Suprapubic skin (tissue), 4 donors: ENCODE measurements around the gene UBAC1. TPM values are rescaled to one million over a fixed set of nuclear protein-coding genes. Genes with fewer than 3 reads are reported as not detected.

Experiments used
- DNase-seq, 2 donors: peaks; one replicate each; pipeline ENCODE4 v3.0.0-alpha.2; 2019; ENCODE audit warnings: low spot score in 2 of 2
- H3K27ac ChIP-seq: fragments of 200-600 bp; sonication (generic); one replicate; pipeline ENCODE4 v1.5.1; 2019
- H3K27me3 ChIP-seq: fragments of 200-600 bp; sonication (generic); one replicate; pipeline ENCODE4 v1.5.1; 2019
- H3K36me3 ChIP-seq: fragments of 200-600 bp; sonication (generic); one replicate; pipeline ENCODE4 v1.5.1; 2019
- H3K4me1 ChIP-seq: fragments of 200-600 bp; sonication (generic); one replicate; pipeline ENCODE4 v1.5.1; 2019
- H3K4me3 ChIP-seq: fragments of 200-600 bp; sonication (generic); one replicate; pipeline ENCODE4 v1.5.1; 2019; ENCODE audit warnings: mild to moderate bottlenecking
- H3K9me3 ChIP-seq: fragments of 200-600 bp; sonication (generic); one replicate; pipeline ENCODE4 v1.5.1; 2019
- EP300 ChIP-seq: sonication (generic); formaldehyde crosslinking; IDR thresholded peaks from one replicate; pipeline ENCODE4 v1.6.1; 2017; ENCODE audit warnings: antibody characterized with exemption
- POLR2A ChIP-seq, 2 donors: fragments of 450-650 bp; IDR thresholded peaks; one replicate each; pipeline ENCODE4 v1.6.1; 2017; ENCODE audit warnings: antibody characterized with exemption in 2 of 2, mild to moderate bottlenecking in 2 of 2, moderate library complexity in 2 of 2
- POLR2AphosphoS5 ChIP-seq, 3 donors: sonication (generic); formaldehyde crosslinking; IDR thresholded peaks; one replicate each; pipeline ENCODE4 v1.6.1; 2017; ENCODE audit warnings: antibody characterized with exemption in 3 of 3
- WGBS: methylation state at CpG from one replicate; pipeline ENCODE4 v1.1.5; 2018; 5-methylcytosine and 5-hydroxymethylcytosine counted together
- total RNA-seq, 4 donors: library from RNA; depleted of rRNA; stranded (reverse); fragments of >200 nt; gene quantifications; one replicate each; pipeline ENCODE4 v1.1.0, GENCODE V29; 2016
- TF ChIP-seq, protein P1 (sequence below), 2 donors: fragments of 200-600 bp in 1 of 2; fragments of 450-650 bp in 1 of 2; sonication (generic) in 1 of 2; IDR thresholded peaks; one replicate each; pipeline ENCODE4 v1.5.1; 2016 to 2019; ENCODE audit warnings: antibody characterized with exemption in 2 of 2, mild to moderate bottlenecking in 1 of 2, moderate library complexity in 1 of 2

UBAC1 gene
- total RNA-seq, 4 donors from 2014 or later = 68.2 to 94.5 (median 83.8) TPM

GRCh38 chr9:135931349-135931820 is 29.8 kb downstream of the UBAC1 start:
- 84% methylated on average over 21 of the region's 31 CpGs for WGBS
- Histone ChIP-seq H3K4me1 (peaks cover 22% of the 10 kb centered on the region), H3K9me3 (no peaks in the 10 kb centered on the region), H3K27ac (no peak overlapping the region), H3K27me3 (no peaks in the 10 kb centered on the region), H3K36me3 (peaks cover 61% of the 10 kb centered on the region), H3K4me3 (no peak overlapping the region)
- DNase-seq = peak in 1 of 2 donors; percentile 76
- TF ChIP-seq, protein P1, sequence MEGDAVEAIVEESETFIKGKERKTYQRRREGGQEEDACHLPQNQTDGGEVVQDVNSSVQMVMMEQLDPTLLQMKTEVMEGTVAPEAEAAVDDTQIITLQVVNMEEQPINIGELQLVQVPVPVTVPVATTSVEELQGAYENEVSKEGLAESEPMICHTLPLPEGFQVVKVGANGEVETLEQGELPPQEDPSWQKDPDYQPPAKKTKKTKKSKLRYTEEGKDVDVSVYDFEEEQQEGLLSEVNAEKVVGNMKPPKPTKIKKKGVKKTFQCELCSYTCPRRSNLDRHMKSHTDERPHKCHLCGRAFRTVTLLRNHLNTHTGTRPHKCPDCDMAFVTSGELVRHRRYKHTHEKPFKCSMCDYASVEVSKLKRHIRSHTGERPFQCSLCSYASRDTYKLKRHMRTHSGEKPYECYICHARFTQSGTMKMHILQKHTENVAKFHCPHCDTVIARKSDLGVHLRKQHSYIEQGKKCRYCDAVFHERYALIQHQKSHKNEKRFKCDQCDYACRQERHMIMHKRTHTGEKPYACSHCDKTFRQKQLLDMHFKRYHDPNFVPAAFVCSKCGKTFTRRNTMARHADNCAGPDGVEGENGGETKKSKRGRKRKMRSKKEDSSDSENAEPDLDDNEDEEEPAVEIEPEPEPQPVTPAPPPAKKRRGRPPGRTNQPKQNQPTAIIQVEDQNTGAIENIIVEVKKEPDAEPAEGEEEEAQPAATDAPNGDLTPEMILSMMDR (IDR thresholded peaks at IDR 0.05) = no peak
- TF ChIP-seq EP300 (no peak), POLR2AphosphoS5 (IDR thresholded peaks at IDR 0.05) (no peak), POLR2A (IDR thresholded peaks at IDR 0.05) (no peak)

DNA sequence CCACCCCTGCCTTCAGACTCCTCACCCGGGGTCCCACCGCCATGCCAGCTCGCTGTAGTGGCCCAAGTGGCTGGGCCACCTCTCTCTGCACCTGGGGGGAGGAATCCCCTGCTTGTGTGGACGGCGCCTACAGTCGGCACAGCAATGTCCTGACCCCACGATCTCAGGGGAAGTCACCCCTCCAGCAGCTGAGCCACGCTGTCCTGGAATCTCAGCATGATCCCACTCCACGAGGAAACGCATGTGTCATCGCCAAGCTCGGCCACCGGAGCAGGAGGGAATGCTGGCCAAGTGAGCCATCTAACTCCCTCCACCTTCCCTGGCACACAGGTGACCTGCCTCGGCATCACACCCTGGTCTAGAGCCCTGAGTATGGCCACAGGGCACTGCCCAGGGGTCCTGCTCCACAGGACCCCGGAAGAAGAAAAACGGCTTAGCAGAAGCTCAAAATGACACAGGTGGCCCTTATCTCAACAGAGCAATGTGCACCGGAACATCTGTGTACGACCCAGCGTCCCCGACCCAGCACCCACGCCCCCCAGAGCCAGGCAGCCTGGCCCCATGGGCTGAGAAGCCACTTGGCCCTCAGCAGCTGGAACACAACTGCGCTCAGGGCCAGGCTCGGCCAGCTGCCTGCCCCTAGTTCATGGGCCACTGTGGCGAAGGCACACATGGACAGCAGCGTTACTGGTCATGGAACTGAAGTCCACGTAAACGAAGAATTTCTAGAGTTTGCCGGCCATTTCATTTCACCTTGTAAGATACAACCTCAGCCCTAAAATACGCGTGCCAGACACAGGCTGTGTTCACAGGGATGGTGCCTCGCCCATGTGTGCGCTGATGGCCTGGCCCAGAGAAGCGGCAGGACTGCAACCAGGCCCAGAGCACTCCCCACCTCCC is 30.5 kb downstream of the UBAC1 start:
- Histone ChIP-seq H3K4me3 (no peak overlapping the region), H3K36me3 (peaks cover 55% of the 10 kb centered on the region), H3K9me3 (no peaks in the 10 kb centered on the region), H3K4me1 (peaks cover 24% of the 10 kb centered on the region), H3K27me3 (no peaks in the 10 kb centered on the region), H3K27ac (no peak overlapping the region)
- DNase-seq = peak in 1 of 2 donors; percentile 53
- WGBS = 94% methylated on average over 19 of the region's 33 CpGs
- TF ChIP-seq POLR2AphosphoS5 (IDR thresholded peaks at IDR 0.05) (no peak), POLR2A (IDR thresholded peaks at IDR 0.05) (no peak), EP300 (no peak)
- TF ChIP-seq, protein P1 (IDR thresholded peaks at IDR 0.05) = no peak

DNA sequence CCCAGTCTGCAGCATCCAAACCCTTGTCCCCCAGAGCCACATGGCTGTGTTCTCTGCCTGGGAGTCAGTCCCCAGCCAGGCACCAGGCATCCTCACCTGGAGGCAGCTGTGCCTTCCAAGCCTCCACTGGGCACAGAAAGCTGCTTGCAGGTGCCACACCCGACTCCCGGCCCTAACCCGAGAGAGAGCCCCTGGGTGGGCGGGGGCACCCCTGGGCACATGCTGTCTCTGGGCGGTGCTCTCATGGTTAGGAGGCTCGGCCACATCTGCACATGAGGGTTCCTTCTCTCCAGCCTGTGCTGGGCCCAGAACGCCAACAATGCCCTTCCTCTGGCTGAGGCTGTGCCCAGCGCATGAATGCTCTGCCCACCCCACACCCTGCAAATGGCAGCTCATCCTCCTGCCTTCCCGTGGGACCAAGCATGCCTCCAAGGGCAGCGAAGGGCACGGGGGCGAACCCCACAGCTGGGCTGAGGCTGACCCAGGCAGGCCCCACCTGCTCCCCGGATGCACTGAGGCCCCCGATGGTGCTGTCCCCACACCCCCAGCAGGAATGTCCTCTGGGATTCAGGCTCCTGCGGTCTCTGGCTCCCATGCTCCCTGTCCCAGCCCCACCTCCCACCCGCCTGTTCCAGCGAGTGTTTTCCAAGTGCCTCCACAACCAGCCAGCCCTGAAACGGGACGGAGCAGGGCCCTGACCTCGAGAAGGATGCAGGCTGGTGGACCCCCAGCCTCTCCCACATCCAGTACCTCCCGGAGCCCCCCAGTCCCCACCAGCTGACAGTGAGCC is 31.3 kb downstream of the UBAC1 start:
- Histone ChIP-seq H3K36me3 (peaks cover 46% of the 10 kb centered on the region), H3K27me3 (no peaks in the 10 kb centered on the region), H3K9me3 (no peaks in the 10 kb centered on the region), H3K27ac (no peak overlapping the region), H3K4me3 (no peak overlapping the region), H3K4me1 (peaks cover 24% of the 10 kb centered on the region)
- no peak for TF ChIP-seq POLR2A (IDR thresholded peaks at IDR 0.05)
- TF ChIP-seq, protein P1 (IDR thresholded peaks at IDR 0.05) = no peak
- TF ChIP-seq POLR2AphosphoS5 (IDR thresholded peaks at IDR 0.05) = no peak
- no peak for TF ChIP-seq EP300
- WGBS = 100% methylated on average over 1 of the region's 21 CpGs
- DNase-seq = no peak

- 97% methylated on average over 8 of the region's 27 CpGs for WGBS
- no peaks in the 10 kb centered on the region for H3K27me3 ChIP-seq
These were observed 32.2 kb downstream of the UBAC1 start for GRCh38 chr9:135928731-135929655.

More at GRCh38 chr9:135928731-135929655, 32.2 kb downstream of the UBAC1 start:
- peaks cover 39% of the 10 kb centered on the region for H3K36me3 ChIP-seq
- H3K9me3 ChIP-seq = no peaks in the 10 kb centered on the region
- DNase-seq = no peak
- TF ChIP-seq EP300 (no peak), POLR2A (IDR thresholded peaks at IDR 0.05) (no peak), POLR2AphosphoS5 (IDR thresholded peaks at IDR 0.05) (no peak)
- TF ChIP-seq, protein P1 (IDR thresholded peaks at IDR 0.05) = no peak
- no peak overlapping the region for H3K27ac ChIP-seq
- H3K4me3 ChIP-seq = no peak overlapping the region
- H3K4me1 ChIP-seq = peaks cover 24% of the 10 kb centered on the region
